CD14-positive monocyte (primary cell): ENCODE results near the gene FAM43A. TPM values are rescaled to one million over a fixed set of nuclear protein-coding genes. Genes with fewer than 3 reads are reported as not detected.

Source experiments
- DNase-seq, 3 donors: peaks; one replicate each; pipeline ENCODE4 v3.0.0-alpha.2; 2011 to 2022
- H2AFZ ChIP-seq: 2 replicates; pipeline ENCODE4 v1.6.0; 2012; ENCODE audit warnings: mild to moderate bottlenecking, low read depth, low read length, inconsistent platforms; ENCODE audit not compliant: insufficient read depth, poor library complexity, severe bottlenecking
- H3K27ac ChIP-seq, 2 donors: 1 replicate in 1 of 2; 2 replicates in 1 of 2; pipeline ENCODE4 v1.5.1; 2012 to 2013; ENCODE audit warnings: low read length in 2 of 2, control low read depth in 1 of 2, inconsistent platforms in 1 of 2, low read depth in 1 of 2, mild to moderate bottlenecking in 1 of 2
- H3K27me3 ChIP-seq, 2 donors: one replicate each; pipeline versions ENCODE4 v1.6.0 to v1.6.1; 2011 to 2013; ENCODE audit warnings: low read length in 2 of 2; ENCODE audit not compliant: control insufficient read depth in 2 of 2, insufficient read depth in 2 of 2
- H3K36me3 ChIP-seq, 2 donors: replicated peaks in 1 of 2; 1 replicate in 1 of 2; 2 replicates in 1 of 2; pipeline versions ENCODE4 v1.5.1 to v1.6.1; 2012 to 2013; ENCODE audit warnings: low read length in 2 of 2, control low read depth in 1 of 2, inconsistent platforms in 1 of 2, mild to moderate bottlenecking in 1 of 2; ENCODE audit not compliant: insufficient read depth in 2 of 2, control insufficient read depth in 1 of 2
- H3K4me1 ChIP-seq, 2 donors: 1 replicate in 1 of 2; 2 replicates in 1 of 2; pipeline versions ENCODE4 v1.5.1 to v1.6.1; 2012 to 2013; ENCODE audit warnings: low read length in 2 of 2, control low read depth in 1 of 2, inconsistent platforms in 1 of 2, mild to moderate bottlenecking in 1 of 2, moderate library complexity in 1 of 2; ENCODE audit not compliant: insufficient read depth in 2 of 2, control insufficient read depth in 1 of 2
- H3K4me2 ChIP-seq: replicated peaks from 2 replicates; pipeline ENCODE3; 2012; ENCODE audit warnings: low read length, moderate library complexity, mild to moderate bottlenecking; ENCODE audit not compliant: poor library complexity, severe bottlenecking; ENCODE audit errors: extremely low read depth
- H3K4me3 ChIP-seq, 3 experiments: fragments of 200-600 bp in 1 of 3; sonication (generic) in 1 of 3; replicated peaks in 1 of 3; 1 replicate in 2 of 3; 2 replicates in 1 of 3; pipeline ENCODE4 v1.5.1; 2011 to 2013; ENCODE audit warnings: low read length in 3 of 3, mild to moderate bottlenecking in 3 of 3, control low read depth in 2 of 3, low read depth in 2 of 3, inconsistent platforms in 1 of 3, moderate library complexity in 1 of 3
- H3K79me2 ChIP-seq: 2 replicates; pipeline ENCODE4 v1.6.0; 2012; ENCODE audit warnings: mild to moderate bottlenecking, control low read depth, inconsistent platforms, low read length, moderate library complexity; ENCODE audit not compliant: insufficient read depth
- H3K9ac ChIP-seq: 2 replicates; pipeline ENCODE4 v1.6.0; 2017; ENCODE audit warnings: low read length, mild to moderate bottlenecking; ENCODE audit not compliant: insufficient read depth, poor library complexity, severe bottlenecking
- H3K9me3 ChIP-seq, 2 donors: replicated peaks in 1 of 2; 1 replicate in 1 of 2; 2 replicates in 1 of 2; pipeline versions ENCODE4 v1.5.1 to v1.6.1; 2012 to 2013; ENCODE audit warnings: low read length in 2 of 2, control low read depth in 1 of 2; ENCODE audit not compliant: control insufficient read depth in 1 of 2, insufficient read depth in 1 of 2
- H4K20me1 ChIP-seq: 2 replicates; pipeline ENCODE4 v1.6.0; 2012; ENCODE audit warnings: mild to moderate bottlenecking, low read length, control low read depth, moderate library complexity; ENCODE audit not compliant: insufficient read depth
- H3K27ac Mint-ChIP-seq, 7 donors: one replicate each; pipeline ENCODE4 v1.8.0; 2020; ENCODE audit warnings: mild to moderate bottlenecking in 7 of 7, mixed read lengths in 7 of 7, moderate library complexity in 6 of 7, inconsistent platforms in 2 of 7
- H3K27me3 Mint-ChIP-seq, 3 donors: one replicate each; pipeline ENCODE4 v1.8.0; 2021 to 2022; ENCODE audit warnings: low read depth in 3 of 3, mild to moderate bottlenecking in 3 of 3, mixed read lengths in 3 of 3, moderate library complexity in 3 of 3, inconsistent platforms in 1 of 3
- H3K36me3 Mint-ChIP-seq, 2 donors: one replicate each; pipeline ENCODE4 v1.8.0; 2020; ENCODE audit warnings: mixed read lengths in 2 of 2, inconsistent platforms in 1 of 2, mild to moderate bottlenecking in 1 of 2
- H3K4me1 Mint-ChIP-seq: one replicate; pipeline ENCODE4 v1.8.0; 2020; ENCODE audit warnings: mild to moderate bottlenecking, mixed read lengths
- H3K4me3 Mint-ChIP-seq, 2 donors: one replicate each; pipeline ENCODE4 v1.8.0; 2020; ENCODE audit warnings: mild to moderate bottlenecking in 2 of 2, mixed read lengths in 2 of 2, moderate library complexity in 1 of 2
- H3K9me3 Mint-ChIP-seq, 7 donors: one replicate each; pipeline ENCODE4 v1.8.0; 2020 to 2022; ENCODE audit warnings: mixed read lengths in 7 of 7, mild to moderate bottlenecking in 6 of 7, moderate library complexity in 6 of 7, inconsistent platforms in 2 of 7
- CTCF ChIP-seq: fragments of 200-600 bp; IDR thresholded peaks from one replicate; pipeline ENCODE4 v1.8.0; 2022; ENCODE audit warnings: antibody characterized with exemption, mild to moderate bottlenecking
- WGBS: methylation state at CpG from one replicate; pipeline ENCODE4 v1.1.5; 2013; ENCODE audit warnings: missing lambda C conversion rate; ENCODE audit not compliant: insufficient coverage; 5-methylcytosine and 5-hydroxymethylcytosine counted together
- intact Hi-C, 2 donors: fragments of 100-400 bp; cut with micrococcal nuclease; formaldehyde crosslinking; loops; one replicate each; pipeline versions ENCODE4 v1.15.0 to v1.15.1; 2023
- polyA plus RNA-seq, 3 donors: library from polyadenylated mRNA; depleted of rRNA in 1 of 3; unstranded in 2 of 3; stranded (reverse) in 1 of 3; fragments of 300-500 nt in 2 of 3; fragments of >200 nt in 1 of 3; fragmentation: Illumina TruSeq in 2 of 3; gene quantifications; 1 replicate in 2 of 3; 2 replicates in 1 of 3; pipeline ENCODE4 v1.2.3, GENCODE V29; 2012 to 2021

Gene FAM43A
- polyA plus RNA-seq, 3 donors, result 6.6 to 11.3 (median 9.8) TPM

- Histone ChIP-seq H2AFZ (peak overlapping the region; percentile 89), H3K27ac (peak overlapping the region; percentile 41 to 88), H3K79me2 (peaks cover 20% of the 10 kb centered on the region), H3K36me3 (no peaks in the 10 kb centered on the region), H3K27me3 (no peaks in the 10 kb centered on the region), H3K9ac (peak overlapping the region; percentile 87), H3K4me3 (peak overlapping the region; percentile 59 to 94 (median 83)), H4K20me1 (peaks cover 32% of the 10 kb centered on the region), H3K9me3 (no peaks in the 10 kb centered on the region), H3K4me1 (peaks cover 45 to 60% of the 10 kb centered on the region in 2 donors), H3K4me2 (peak overlapping the region; percentile 99)
- no peak for TF ChIP-seq CTCF
- intact Hi-C loops, result loop anchor here (5.0 to 10.0 kb wide), 6 partner anchors 50 to 838 kb away; no protein-coding TSS in a partner anchor
- H3K36me3 Mint-ChIP-seq, result peaks cover 0 to 10% of the 10 kb centered on the region in 2 donors
- WGBS, result 12% methylated on average over 86 of the region's 86 CpGs
- peak overlapping the region; percentile 92 to 97 for H3K4me3 Mint-ChIP-seq
- H3K9me3 Mint-ChIP-seq, result no peaks in the 10 kb centered on the region
- peak in 2 of 3 donors; percentile 5 to 15 for DNase-seq
- H3K27me3 Mint-ChIP-seq, result peaks cover 0 to 2% (median 2%) of the 10 kb centered on the region in 3 donors
- peak overlapping the region in 6 of 7 donors; percentile 54 to 86 (median 82) for H3K27ac Mint-ChIP-seq
- H3K4me1 Mint-ChIP-seq, result peaks cover 53% of the 10 kb centered on the region
These were observed 1.3 kb downstream of the FAM43A start for GRCh38 chr3:194686816-194687637.

- intact Hi-C loops, result loop anchor here (5.0 to 10.0 kb wide), 6 partner anchors 50 to 837 kb away; no protein-coding TSS in a partner anchor
- Histone ChIP-seq H3K9me3 (no peaks in the 10 kb centered on the region), H3K27me3 (no peaks in the 10 kb centered on the region), H3K4me2 (peak overlapping the region; percentile 99), H2AFZ (peak overlapping the region; percentile 89), H3K36me3 (no peaks in the 10 kb centered on the region), H3K27ac (peak overlapping the region; percentile 77 to 88), H3K9ac (peak overlapping the region; percentile 87), H3K79me2 (peaks cover 20% of the 10 kb centered on the region), H3K4me3 (peak overlapping the region; percentile 59 to 94 (median 83)), H4K20me1 (peaks cover 32% of the 10 kb centered on the region), H3K4me1 (peaks cover 40 to 55% of the 10 kb centered on the region in 2 donors)
- peaks cover 0 to 4% (median 2%) of the 10 kb centered on the region in 7 donors for H3K9me3 Mint-ChIP-seq
- H3K4me1 Mint-ChIP-seq, result peaks cover 46% of the 10 kb centered on the region
- peak; percentile 62 for TF ChIP-seq CTCF
- DNase-seq, result peak; percentile 65 to 87 (median 84)
- WGBS, result under 1% methylated on average over 57 of the region's 57 CpGs
- peaks cover 0 to 10% of the 10 kb centered on the region in 2 donors for H3K36me3 Mint-ChIP-seq
- peak overlapping the region; percentile 92 to 97 for H3K4me3 Mint-ChIP-seq
- peaks cover 0 to 2% (median 2%) of the 10 kb centered on the region in 3 donors for H3K27me3 Mint-ChIP-seq
- H3K27ac Mint-ChIP-seq, result peak overlapping the region in 6 of 7 donors; percentile 54 to 87 (median 82)
These were observed 2.0 kb downstream of the FAM43A start for GRCh38 chr3:194687638-194688199.
